Common myeloid progenitor, CD34-positive (primary cell): ENCODE results near the gene MTG2.

Source experiments
- CTCF ChIA-PET: fragments of 350-600 bp; sonication (Branson Sonifier 250); formaldehyde crosslinking; loops from one replicate; lab custom pipeline; 2021; ENCODE audit warnings: antibody characterized with exemption; lab: Charles Lee
- POLR2A ChIA-PET: fragments of 350-600 bp; sonication (Branson Sonifier 250); formaldehyde crosslinking; loops from one replicate; lab custom pipeline; 2021; ENCODE audit warnings: antibody characterized with exemption; lab: Charles Lee
- DNase-seq, 3 donors: peaks; one replicate each; pipeline versions ENCODE4 v3.0.0 to v3.0.0-alpha.2; 2013
- H3K27ac ChIP-seq, 2 experiments: 1 replicate in 1 of 2; 2 replicates in 1 of 2; pipeline ENCODE4 v1.7.0; 2013; ENCODE audit warnings: inconsistent platforms in 2 of 2, low read length in 2 of 2, mild to moderate bottlenecking in 2 of 2, low read depth in 1 of 2, moderate library complexity in 1 of 2; ENCODE audit not compliant: severe bottlenecking in 2 of 2, insufficient read depth in 1 of 2, poor library complexity in 1 of 2
- H3K27me3 ChIP-seq, 5 experiments: replicated peaks in 2 of 5; 1 replicate in 3 of 5; 2 replicates in 2 of 5; pipeline versions ENCODE4 v1.6.1 to v1.7.0; 2013; ENCODE audit warnings: low read length in 4 of 5, mild to moderate bottlenecking in 2 of 5, moderate library complexity in 2 of 5, inconsistent platforms in 1 of 5; ENCODE audit not compliant: insufficient read depth in 5 of 5, control insufficient read depth in 4 of 5
- H3K36me3 ChIP-seq, 4 experiments: 1 replicate in 2 of 4; 2 replicates in 2 of 4; pipeline versions ENCODE4 v1.6.1 to v1.7.0; 2013; ENCODE audit warnings: low read length in 3 of 4, control low read depth in 1 of 4, mild to moderate bottlenecking in 1 of 4; ENCODE audit not compliant: control insufficient read depth in 4 of 4, insufficient read depth in 4 of 4
- H3K4me1 ChIP-seq, 4 experiments: 1 replicate in 3 of 4; 2 replicates in 1 of 4; pipeline versions ENCODE4 v1.6.1 to v1.7.1; 2013; ENCODE audit warnings: low read length in 3 of 4, mild to moderate bottlenecking in 3 of 4, control low read depth in 1 of 4, inconsistent platforms in 1 of 4, moderate library complexity in 1 of 4; ENCODE audit not compliant: control insufficient read depth in 4 of 4, insufficient read depth in 4 of 4; ENCODE audit errors: control extremely low read depth in 1 of 4
- H3K4me3 ChIP-seq, 7 experiments: 1 replicate in 4 of 7; 2 replicates in 3 of 7; pipeline versions ENCODE4 v1.5.1 to v1.7.0; 2013; ENCODE audit warnings: mild to moderate bottlenecking in 7 of 7, low read length in 6 of 7, moderate library complexity in 6 of 7, inconsistent platforms in 2 of 7, low read depth in 2 of 7, control low read depth in 1 of 7; ENCODE audit not compliant: insufficient read depth in 4 of 7, control insufficient read depth in 1 of 7; ENCODE audit errors: extremely low read depth in 1 of 7
- H3K9me3 ChIP-seq, 5 experiments: 1 replicate in 4 of 5; 2 replicates in 1 of 5; pipeline versions ENCODE4 v1.6.1 to v1.7.1; 2013; ENCODE audit warnings: low read length in 4 of 5, mild to moderate bottlenecking in 2 of 5, inconsistent platforms in 1 of 5, low read depth in 1 of 5, moderate library complexity in 1 of 5; ENCODE audit not compliant: control insufficient read depth in 4 of 5, insufficient read depth in 2 of 5; ENCODE audit errors: control extremely low read depth in 1 of 5
- WGBS: methylation state at CpG from one replicate; pipeline ENCODE4 v1.1.5; 2013; ENCODE audit not compliant: insufficient coverage; 5-methylcytosine and 5-hydroxymethylcytosine counted together

The MTG2 gene

DNA sequence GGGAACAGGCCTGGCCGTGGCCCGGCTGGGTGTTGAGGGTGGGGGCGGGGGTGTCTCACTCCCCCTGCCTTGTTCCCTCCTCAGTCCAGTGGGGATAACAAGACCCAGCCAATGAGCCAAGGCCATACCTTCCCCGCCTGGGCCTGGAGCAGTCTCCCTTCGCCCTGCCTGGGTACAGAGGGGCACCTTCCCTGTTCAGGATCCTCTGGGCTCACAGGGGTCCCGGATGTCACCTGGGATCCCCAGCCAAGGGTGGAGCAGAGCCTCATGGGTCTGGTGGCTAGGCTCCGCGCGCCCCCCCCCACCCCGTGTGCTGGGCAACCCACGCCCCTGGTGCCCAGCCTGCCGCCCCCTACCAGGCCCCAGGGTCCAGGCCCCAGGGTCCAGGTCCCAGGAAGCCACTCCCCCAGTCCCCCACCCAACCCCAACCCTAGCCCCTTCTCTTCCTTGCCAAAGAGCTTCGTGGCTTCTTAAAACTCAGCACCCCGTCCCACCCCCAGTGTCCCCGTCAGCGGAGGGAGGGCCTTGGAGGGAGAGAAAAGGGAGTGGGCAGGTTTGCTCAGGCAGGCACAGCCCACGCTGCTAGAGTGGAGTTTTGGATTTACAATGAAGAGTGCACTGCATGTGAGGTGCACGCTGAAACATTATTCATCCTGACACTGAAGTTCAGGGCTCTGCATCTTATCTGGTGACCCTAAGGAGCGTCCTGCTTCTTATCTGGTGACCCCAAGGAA lies 25.4 kb downstream of the MTG2 start:
- Histone ChIP-seq H3K36me3 (peaks cover 0 to 6% (median 2%) of the 10 kb centered on the region in 4 experiments), H3K9me3 (no peaks in the 10 kb centered on the region), H3K4me1 (no peaks in the 10 kb centered on the region), H3K27me3 (peaks cover 0 to 34% (median 3%) of the 10 kb centered on the region in 5 experiments), H3K4me3 (no peak overlapping the region), H3K27ac (no peak overlapping the region)
- CTCF ChIA-PET, result no interaction called here
- WGBS, result 92% methylated on average over 9 of the region's 19 CpGs
- POLR2A ChIA-PET, result no interaction called here
- no peak for DNase-seq

DNA sequence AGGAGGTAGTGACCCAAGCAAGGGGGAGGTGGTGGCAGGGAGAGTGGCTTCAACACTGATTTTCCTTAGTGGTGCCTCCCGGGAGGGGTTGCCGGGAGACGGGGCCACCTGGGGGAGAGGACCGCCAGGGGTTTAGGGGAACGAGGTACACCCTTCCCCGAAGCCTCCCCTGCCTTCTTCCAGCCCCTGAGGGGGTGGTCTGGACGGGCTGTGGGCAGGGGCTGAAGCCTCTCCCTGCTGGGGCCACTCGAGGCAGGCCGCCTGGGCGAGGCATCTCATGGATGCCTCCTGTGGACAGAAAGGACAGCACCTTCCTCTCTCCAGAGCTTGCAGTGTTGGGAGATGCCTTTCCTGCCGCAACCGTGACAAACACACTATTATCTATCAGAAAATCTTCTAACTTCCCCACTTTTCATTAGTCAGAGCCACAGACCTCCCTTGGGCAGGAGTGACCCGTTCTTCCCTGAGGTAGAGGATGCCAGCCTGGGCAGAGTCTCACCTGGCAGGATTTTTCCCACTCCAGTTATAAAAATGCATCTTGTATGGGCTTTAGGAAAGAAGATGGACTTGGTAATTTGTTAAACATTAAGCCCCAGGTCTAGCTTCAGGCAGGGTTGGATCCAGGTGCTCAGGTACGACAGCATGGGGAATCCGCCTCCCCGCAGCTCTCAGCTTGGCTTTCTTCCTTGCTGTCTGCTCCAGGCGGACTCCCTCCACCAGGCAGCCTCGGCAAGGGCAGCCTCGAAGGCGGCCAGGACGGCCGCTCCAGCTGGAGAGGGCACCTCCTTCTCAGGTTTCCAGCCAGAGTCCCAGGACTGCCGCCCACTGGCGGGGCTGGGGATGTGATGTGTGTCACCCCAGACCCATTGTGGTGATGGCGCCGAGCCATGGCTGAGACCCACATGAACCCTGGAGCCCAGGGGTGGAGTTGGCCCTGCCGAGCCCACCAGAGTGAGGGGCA lies 26.2 kb downstream of the MTG2 start:
- H3K4me3 ChIP-seq, result no peak overlapping the region
- POLR2A ChIA-PET, result interaction anchor here (0.6 kb wide), 1 partner anchor 21 kb away, joined by 3 read pairs; no protein-coding TSS in a partner anchor
- H3K36me3 ChIP-seq, result peaks cover 0 to 5% (median 1%) of the 10 kb centered on the region in 4 experiments
- DNase-seq, result no peak
- no peaks in the 10 kb centered on the region for H3K9me3 ChIP-seq
- CTCF ChIA-PET, result no interaction called here
- no peak overlapping the region for H3K27ac ChIP-seq
- peaks cover 0 to 38% (median 3%) of the 10 kb centered on the region in 5 experiments for H3K27me3 ChIP-seq
- no peaks in the 10 kb centered on the region for H3K4me1 ChIP-seq
- 54% methylated on average over 15 of the region's 27 CpGs for WGBS

DNA sequence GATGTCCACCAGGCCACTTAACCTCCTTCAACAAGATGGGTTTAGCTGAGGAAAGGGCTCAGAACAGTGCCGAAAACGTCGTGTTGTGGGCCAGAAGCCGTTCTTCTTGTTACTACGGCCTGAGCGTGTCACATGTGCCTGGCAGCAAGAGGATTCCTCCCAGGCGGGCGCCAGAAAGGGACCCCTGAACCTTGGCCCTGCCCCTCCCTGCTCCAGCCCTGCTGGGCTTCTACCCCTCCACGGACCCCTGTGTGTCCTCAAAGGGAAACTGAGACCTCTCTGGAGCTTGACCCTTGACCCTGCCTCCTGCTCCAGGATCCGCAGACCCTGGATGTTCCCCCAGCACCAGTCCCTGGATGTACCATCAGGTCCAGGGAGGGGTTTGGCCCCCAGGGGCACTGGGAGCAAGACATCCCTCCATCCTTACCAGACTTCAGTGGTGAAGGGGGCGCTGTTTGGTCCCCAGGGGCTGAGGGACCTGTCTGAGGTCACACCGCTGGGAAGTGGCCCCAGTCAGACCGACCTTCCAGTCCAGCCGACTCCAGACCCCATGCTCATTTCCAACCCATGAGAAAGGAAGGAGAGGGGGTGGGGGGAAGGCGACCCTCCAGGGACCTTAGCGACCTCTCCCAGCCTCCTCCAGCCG lies 27.1 kb downstream of the MTG2 start:
- no peak overlapping the region for H3K27ac ChIP-seq
- H3K36me3 ChIP-seq, result peaks cover 0 to 3% (median 1%) of the 10 kb centered on the region in 4 experiments
- H3K4me3 ChIP-seq, result no peak overlapping the region
- POLR2A ChIA-PET, result interaction anchor here (0.6 kb wide), 1 partner anchor 22 kb away, joined by 3 read pairs; no protein-coding TSS in a partner anchor
- CTCF ChIA-PET, result no interaction called here
- no peaks in the 10 kb centered on the region for H3K9me3 ChIP-seq
- H3K27me3 ChIP-seq, result peaks cover 0 to 47% (median 4%) of the 10 kb centered on the region in 5 experiments
- DNase-seq, result no peak
- 71% methylated on average over 13 of the region's 17 CpGs for WGBS
- no peaks in the 10 kb centered on the region for H3K4me1 ChIP-seq

DNA sequence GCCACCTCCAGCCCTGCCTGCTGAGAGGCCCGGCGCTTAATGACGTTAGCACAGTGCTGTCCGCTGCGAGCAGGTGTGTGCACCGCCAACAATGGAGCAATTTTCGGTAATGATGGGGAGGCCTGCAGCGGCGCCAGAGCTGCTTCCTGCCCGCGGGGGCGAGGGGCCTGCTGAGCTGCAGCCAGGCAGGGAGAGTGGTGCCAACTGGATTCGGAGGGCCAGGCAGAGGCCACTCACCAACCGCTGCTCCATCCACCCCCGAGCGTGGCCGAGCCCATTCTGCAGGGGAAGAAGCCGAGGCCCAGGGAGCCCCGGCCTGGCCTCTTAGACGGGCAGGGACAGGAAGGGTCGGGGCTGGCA lies 27.6 kb downstream of the MTG2 start:
- 76% methylated on average over 20 of the region's 21 CpGs for WGBS
- no peaks in the 10 kb centered on the region for H3K9me3 ChIP-seq
- H3K4me1 ChIP-seq, result no peaks in the 10 kb centered on the region
- DNase-seq, result no peak
- H3K27me3 ChIP-seq, result peaks cover 0 to 52% (median 4%) of the 10 kb centered on the region in 5 experiments
- H3K36me3 ChIP-seq, result peaks cover 0 to 3% (median 1%) of the 10 kb centered on the region in 4 experiments
- H3K27ac ChIP-seq, result no peak overlapping the region
- no peak overlapping the region for H3K4me3 ChIP-seq
- ChIA-PET CTCF (no interaction called here), POLR2A (no interaction called here)

DNA sequence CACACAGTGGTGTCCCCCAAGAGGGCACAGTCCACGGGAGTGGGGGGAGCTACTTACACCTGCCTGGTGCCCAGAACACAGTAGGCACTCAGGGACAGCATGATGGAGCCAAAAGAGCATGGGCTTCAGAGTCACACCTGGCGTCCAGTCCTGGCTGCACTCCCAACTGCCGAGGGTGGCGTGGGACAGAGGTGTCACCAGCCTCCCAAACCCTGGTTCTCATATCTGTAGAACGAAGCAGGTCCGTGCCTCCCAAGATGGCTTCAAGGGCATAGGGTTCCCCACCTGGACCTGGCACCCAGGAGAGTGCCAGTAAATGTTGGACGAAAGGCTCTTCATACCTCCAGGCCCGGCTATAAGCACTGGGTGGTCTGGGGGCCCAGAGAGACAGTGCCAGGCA lies 28.4 kb downstream of the MTG2 start:
- ChIA-PET POLR2A (no interaction called here), CTCF (interaction anchor here (1.0 kb wide), 1 partner anchor 12 kb away, joined by 3 read pairs; no protein-coding TSS in a partner anchor)
- Histone ChIP-seq H3K36me3 (peaks cover 0 to 3% (median under 1%) of the 10 kb centered on the region in 4 experiments), H3K4me3 (no peak overlapping the region), H3K4me1 (no peaks in the 10 kb centered on the region), H3K27ac (no peak overlapping the region), H3K9me3 (no peaks in the 10 kb centered on the region), H3K27me3 (peaks cover 0 to 59% (median 4%) of the 10 kb centered on the region in 5 experiments)
- DNase-seq, result no peak
- 92% methylated on average over 8 of the region's 8 CpGs for WGBS

DNA sequence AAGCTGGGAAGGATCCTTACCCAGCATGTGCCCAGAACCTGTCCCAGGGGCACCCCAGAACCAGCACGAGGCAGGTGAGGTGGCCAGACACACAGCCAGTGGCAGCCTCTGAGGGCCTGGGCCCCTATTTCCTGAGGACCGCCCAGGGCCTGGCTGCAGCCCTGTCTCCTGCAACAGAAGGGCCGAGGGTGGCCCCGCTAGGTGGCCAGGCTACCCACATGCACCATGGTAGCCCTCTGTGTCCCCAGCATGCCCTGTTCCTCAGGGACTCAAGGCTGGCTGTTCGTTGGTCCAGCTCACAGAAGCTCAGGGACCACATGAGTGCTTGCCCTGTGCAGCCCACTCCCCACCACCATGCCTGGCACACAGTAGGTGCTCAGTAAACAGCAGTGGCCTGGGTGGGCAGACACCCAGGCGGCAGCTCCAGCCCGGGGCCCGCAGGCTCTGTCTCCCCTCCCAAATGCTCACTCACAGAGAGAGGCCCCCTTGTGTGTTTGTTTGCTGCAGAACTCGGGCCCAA lies 29.0 kb downstream of the MTG2 start:
- H3K4me3 ChIP-seq, result no peak overlapping the region
- H3K4me1 ChIP-seq, result no peaks in the 10 kb centered on the region
- WGBS, result 73% methylated on average over 6 of the region's 9 CpGs
- CTCF ChIA-PET, result interaction anchor here (1.0 kb wide), 1 partner anchor 13 kb away, joined by 3 read pairs; no protein-coding TSS in a partner anchor
- no peak overlapping the region for H3K27ac ChIP-seq
- H3K9me3 ChIP-seq, result no peaks in the 10 kb centered on the region
- peaks cover 0 to 66% (median 4%) of the 10 kb centered on the region in 5 experiments for H3K27me3 ChIP-seq
- peaks cover 0 to 3% (median 0%) of the 10 kb centered on the region in 4 experiments for H3K36me3 ChIP-seq
- no peak for DNase-seq
- POLR2A ChIA-PET, result no interaction called here
